HepG2 (cell line): ENCODE measurements around the gene SZRD1. TPM values are rescaled to one million over a fixed set of nuclear protein-coding genes. Genes with fewer than 3 reads are reported as not detected.

Experiments
- CCDC6 ChIP-seq: sonication (generic); formaldehyde crosslinking; IDR thresholded peaks from 2 replicates; pipeline ENCODE4 v1.8.1; 2022; ENCODE audit warnings: mild to moderate bottlenecking, missing genetic modification reagents, moderate library complexity
- FOXC1 ChIP-seq: sonication (generic); formaldehyde crosslinking; IDR thresholded peaks from 2 replicates; pipeline ENCODE4 v1.8.0; 2022; ENCODE audit warnings: mild to moderate bottlenecking, missing genetic modification reagents, borderline replicate concordance
- FOXK1 ChIP-seq: sonication (generic); formaldehyde crosslinking; IDR thresholded peaks from 2 replicates; pipeline ENCODE4 v1.4.0; 2020; ENCODE audit warnings: low read depth, missing genetic modification reagents, borderline replicate concordance
- GRHL1 ChIP-seq: sonication (generic); formaldehyde crosslinking; conservative IDR thresholded peaks from 2 replicates; pipeline ENCODE4 v1.8.0; 2022; ENCODE audit warnings: missing genetic modification reagents
- HMGA1 ChIP-seq: sonication (generic); formaldehyde crosslinking; conservative IDR thresholded peaks from 2 replicates; pipeline ENCODE4 v1.4.0; 2020; ENCODE audit warnings: missing genetic modification reagents
- JDP2 ChIP-seq: sonication (generic); formaldehyde crosslinking; IDR thresholded peaks from 2 replicates; pipeline ENCODE4 v1.8.1; 2022; ENCODE audit warnings: missing genetic modification reagents, borderline replicate concordance
- NFE2L2 ChIP-seq: fragments of 150-350 bp; IDR thresholded peaks from 2 replicates; pipeline ENCODE4 v1.6.1; 2014; ENCODE audit warnings: low read length
- PCBP2 ChIP-seq: fragments of 200-400 bp; formaldehyde crosslinking; optimal IDR thresholded peaks from 2 replicates; pipeline ENCODE3; 2018; ENCODE audit warnings: low read length, low read depth; ENCODE audit not compliant: poor library complexity, severe bottlenecking
- SP1 ChIP-seq, 2 experiments: fragments of 450-650 bp in 1 of 2; sonication (generic) in 1 of 2; formaldehyde crosslinking in 1 of 2; IDR thresholded peaks; 2 replicates each; pipeline versions ENCODE4 v1.4.0 to v1.6.1; 2016 to 2020; ENCODE audit warnings: missing genetic modification reagents in 1 of 2
- YEATS4 ChIP-seq: sonication (generic); formaldehyde crosslinking; IDR thresholded peaks from 2 replicates; pipeline ENCODE4 v1.4.0; 2020; ENCODE audit warnings: missing genetic modification reagents, borderline replicate concordance
- ZFY ChIP-seq: sonication (generic); formaldehyde crosslinking; IDR thresholded peaks from 2 replicates; pipeline ENCODE4 v1.4.0; 2020; ENCODE audit warnings: missing genetic modification reagents
- ZNF326 ChIP-seq: sonication (generic); formaldehyde crosslinking; IDR thresholded peaks from 2 replicates; pipeline ENCODE4 v1.4.0; 2020; ENCODE audit warnings: missing genetic modification reagents, borderline replicate concordance
- ZNF362 ChIP-seq: sonication (generic); formaldehyde crosslinking; IDR thresholded peaks from 2 replicates; pipeline ENCODE4 v1.4.0; 2020; ENCODE audit warnings: missing genetic modification reagents, mild to moderate bottlenecking, borderline replicate concordance
- ZNF407 ChIP-seq: sonication (generic); formaldehyde crosslinking; IDR thresholded peaks from one replicate; pipeline ENCODE4 v1.5.1; 2020; ENCODE audit warnings: mild to moderate bottlenecking, missing genetic modification reagents; ENCODE audit errors: not compliant biosample characterization
- ZUFSP ChIP-seq: sonication (generic); formaldehyde crosslinking; IDR thresholded peaks from 2 replicates; pipeline ENCODE4 v1.9.0; 2021; ENCODE audit warnings: missing genetic modification reagents, mild to moderate bottlenecking, borderline replicate concordance
- polyA plus RNA-seq, 8 experiments: library from polyadenylated mRNA; depleted of rRNA in 3 of 8; stranded (reverse) in 7 of 8; unstranded in 1 of 8; fragments of >200 nt; fragmentation: Illumina TruSeq in 4 of 8; extraction: Trizol in 4 of 8; gene quantifications; 2 replicates each; pipeline versions ENCODE4 v1.2.1 to v1.2.3, GENCODE V29; 2011 to 2016; ENCODE audit warnings: low read depth in 4 of 8, missing spikeins in 1 of 8, mixed read lengths in 1 of 8; ENCODE audit not compliant: insufficient read depth in 1 of 8
- total RNA-seq, 5 experiments: library from RNA; depleted of rRNA; stranded (reverse); fragments of >200 nt; fragmentation: Illumina TruSeq; extraction: Trizol; gene quantifications; 2 replicates each; pipeline ENCODE4 v1.2.3, GENCODE V29; 2016; ENCODE audit warnings: low read depth in 1 of 5

The SZRD1 gene
- total and polyA plus RNA-seq, 2 of the 13 experiments (the other 11 are each of a cell fraction or from before 2014, with no cell fraction given) = 28.5 to 41.4 TPM

DNA sequence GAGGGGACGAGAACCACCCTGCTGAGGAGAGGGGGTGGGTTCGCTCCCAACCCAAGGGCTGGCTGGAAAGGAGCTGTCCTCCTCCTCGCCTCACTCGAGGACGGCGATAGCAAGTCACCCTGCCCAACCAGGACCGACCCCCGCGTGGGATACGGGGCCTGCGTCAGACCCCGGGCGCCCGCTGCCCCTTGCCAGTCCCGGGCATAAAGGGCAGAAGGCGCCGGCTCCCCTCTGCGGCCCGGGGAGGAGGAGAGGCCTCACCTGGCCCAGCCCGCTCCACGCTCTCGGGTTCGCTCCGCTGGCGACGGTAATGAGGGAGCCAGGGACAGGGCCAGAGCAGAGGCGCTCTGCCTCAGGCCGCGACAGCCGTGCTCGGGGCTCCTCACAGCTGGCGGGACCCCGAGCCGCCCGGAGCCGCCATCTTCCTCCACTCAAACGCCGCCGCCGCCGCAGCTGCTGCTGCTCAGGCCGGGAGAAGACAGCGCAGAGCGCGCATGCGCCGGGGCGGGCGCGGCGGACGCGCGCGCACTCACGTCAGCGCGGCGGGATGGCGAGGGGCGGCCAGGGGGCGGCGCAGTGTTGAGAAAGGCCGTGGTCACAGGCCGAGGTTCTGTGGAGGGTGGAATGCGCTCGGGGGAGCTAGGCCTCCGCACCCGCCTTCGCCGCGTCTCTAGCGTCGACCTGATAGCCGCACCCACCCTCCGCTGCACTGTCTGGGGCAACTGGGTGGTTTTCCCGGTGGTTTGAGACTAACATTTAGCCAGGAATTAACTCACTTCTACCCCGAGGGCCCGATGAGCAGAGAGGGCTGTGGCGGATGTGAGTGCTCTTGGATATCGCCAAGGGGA, 14.8 kb upstream of the SZRD1 start, which contains the start of gene FBXO42 (continued):
- TF ChIP-seq ZUFSP (CRISPR knock-in tag) (no peak), PCBP2 (no peak), ZNF407 (CRISPR knock-in tag) (no peak), SP1 (IDR thresholded peaks at IDR 0.05) (no peak), SP1 (CRISPR knock-in tag; IDR thresholded peaks at IDR 0.05) (no peak), FOXC1 (CRISPR knock-in tag) (peak; percentile 26; the same call in 1 of the 2 replicates), GRHL1 (CRISPR knock-in tag) (no peak), ZFY (CRISPR knock-in tag) (peak; percentile 98), JDP2 (no peak), CCDC6 (CRISPR knock-in tag) (peak; percentile 93), HMGA1 (CRISPR knock-in tag) (no peak), ZNF326 (CRISPR knock-in tag) (no peak), NFE2L2 (no peak), YEATS4 (peak; percentile 87), FOXK1 (no peak), ZNF362 (CRISPR knock-in tag) (no peak; the same call in 1 of the 2 replicates)
